GM19025 (cell line): ENCODE results near the gene SCTR.

Experiments used
- ATAC-seq: cut with Tn5 transposase; IDR thresholded peaks from one replicate; pipeline ENCODE4 v1.9.1; 2021; ENCODE audit warnings: mild to moderate bottlenecking, low read depth, moderate library complexity; ENCODE audit not compliant: unreplicated experiment

Gene SCTR

DNA sequence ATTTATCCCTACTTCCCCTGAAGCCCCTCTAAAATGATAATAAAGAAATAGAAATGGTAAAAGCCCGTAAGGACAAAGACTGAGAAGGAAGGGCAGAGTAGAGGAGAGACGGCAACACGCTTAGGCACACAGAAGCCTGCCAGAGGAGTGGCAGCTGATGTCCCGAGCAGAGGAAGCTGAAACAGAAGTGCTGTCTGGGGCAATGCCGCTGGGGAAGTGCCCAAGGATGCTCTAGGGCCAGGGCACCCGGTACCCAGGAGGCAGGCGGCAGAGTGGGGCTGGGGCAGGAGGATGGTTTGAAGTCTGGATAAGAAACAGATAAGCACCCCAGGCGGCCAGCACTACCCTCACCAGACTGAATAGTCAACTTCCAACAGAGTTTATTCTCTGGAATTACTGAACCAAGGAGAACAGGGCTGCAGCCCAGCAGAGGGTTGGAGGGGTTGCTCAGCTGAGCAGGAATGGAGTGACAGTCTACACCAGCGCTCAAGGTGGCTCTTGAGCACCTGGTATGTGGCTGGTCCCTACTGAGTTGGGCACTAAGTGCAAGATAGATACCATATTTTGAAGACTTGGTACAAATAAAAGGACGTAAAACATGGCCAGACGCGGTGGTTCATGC lies 70.2 kb downstream of the SCTR start:
- ATAC-seq = no peak

DNA sequence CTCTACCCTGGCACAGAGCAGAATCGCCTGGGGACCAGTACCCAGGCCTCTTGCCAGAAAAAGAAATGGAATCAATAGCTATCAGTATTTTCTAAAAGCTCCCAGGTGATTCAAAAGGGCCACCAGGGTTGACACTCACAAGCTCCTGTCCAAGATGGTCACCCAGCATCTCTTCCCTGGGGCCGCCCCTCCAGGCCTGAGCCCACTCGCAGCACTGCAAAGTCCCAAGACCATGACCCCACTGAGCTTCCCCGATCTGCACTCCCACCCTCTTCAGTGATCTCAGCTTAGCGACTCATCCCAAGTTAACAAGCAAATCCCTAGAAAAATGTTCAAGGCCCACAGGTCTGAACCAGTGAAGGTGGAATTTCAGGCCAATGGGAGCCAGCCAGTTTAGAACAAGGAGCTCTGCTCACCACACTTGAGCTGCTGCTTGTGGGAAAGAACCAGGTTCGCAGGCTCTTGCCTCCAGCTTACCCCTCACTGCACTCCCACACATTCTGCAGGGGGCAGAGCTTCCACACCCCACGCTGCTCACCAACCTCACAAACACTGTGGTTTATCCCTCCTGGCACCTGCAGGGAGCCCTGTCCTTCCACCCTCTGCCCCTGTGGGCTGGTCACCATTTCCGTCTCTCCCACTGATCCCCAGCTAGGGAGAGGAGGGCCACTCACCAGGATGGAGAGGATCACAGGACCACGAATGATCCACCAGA lies 72.8 kb downstream of the SCTR start:
- no peak for ATAC-seq

DNA sequence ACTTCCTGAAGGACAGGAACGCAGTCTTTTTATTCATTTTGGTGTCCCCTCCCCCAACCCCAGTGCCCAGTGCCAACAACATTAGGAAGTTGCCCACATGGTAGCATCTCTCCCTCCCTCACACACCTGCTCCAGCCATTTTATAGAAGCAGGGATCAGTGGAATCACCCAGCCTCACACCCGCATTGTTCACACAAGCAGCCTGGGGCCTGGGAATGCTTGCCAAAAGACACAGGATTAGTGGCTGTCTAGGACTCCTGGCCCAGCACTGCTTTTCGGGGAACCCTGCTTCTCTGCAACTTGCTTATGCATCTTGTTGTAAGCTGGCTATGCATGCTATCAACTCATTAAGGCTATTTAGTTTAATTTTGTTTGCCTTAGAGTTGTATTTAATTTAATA lies 74.8 kb downstream of the SCTR start:
- ATAC-seq = no peak

DNA sequence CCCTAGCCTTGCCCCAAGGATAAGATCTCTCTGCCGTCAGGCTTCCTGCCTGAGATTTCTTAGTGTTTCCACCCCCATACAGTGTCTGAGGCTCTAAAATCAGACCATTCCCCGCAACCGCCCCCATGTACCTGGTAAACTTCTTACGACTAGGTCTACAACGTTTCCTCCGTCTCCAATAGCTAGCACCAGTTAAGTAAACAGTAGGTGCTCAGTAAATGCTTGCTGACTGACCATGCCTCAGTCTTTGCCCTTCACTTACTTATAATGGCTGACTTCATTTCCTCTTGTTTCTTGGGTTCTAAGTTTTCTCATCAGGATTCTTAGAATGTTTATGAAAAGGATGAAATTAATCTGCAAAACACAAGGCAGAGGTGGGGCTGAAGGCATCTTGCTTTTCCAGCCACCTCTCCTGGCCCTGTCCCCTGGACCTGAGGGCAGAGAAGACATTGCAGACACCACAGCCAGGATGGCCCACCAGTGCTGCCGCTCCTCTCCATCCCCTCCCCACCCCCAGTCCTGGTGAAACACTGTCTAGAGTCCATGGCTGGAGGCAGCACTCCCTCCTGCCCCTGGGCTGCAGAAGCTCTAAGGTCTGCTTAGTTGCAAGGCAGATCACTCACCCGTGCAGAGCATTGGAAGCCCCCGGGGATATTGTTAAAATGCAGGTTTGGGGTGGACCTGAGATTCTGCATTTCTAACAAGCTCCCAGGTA lies 75.7 kb downstream of the SCTR start:
- ATAC-seq = no peak

DNA sequence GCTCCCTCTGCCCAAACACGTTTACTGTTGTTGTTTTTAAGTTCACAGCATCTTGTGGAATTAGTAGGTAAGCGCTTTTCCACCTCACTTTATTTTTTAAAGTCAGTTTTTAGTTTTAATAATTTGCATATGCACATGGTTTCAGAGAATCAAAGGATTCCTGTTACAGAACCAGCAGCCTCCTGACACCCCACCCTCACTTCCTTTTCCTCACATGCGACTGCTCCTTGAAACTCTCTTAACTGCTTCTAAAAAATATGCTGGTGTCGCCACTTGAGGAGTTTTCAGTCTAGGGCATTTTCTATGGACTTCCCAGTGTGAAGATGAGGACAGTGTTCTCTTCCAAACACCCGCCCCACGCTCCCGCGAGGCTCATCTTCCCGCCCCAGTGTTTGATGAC lies 78.2 kb downstream of the SCTR start:
- no peak for ATAC-seq

DNA sequence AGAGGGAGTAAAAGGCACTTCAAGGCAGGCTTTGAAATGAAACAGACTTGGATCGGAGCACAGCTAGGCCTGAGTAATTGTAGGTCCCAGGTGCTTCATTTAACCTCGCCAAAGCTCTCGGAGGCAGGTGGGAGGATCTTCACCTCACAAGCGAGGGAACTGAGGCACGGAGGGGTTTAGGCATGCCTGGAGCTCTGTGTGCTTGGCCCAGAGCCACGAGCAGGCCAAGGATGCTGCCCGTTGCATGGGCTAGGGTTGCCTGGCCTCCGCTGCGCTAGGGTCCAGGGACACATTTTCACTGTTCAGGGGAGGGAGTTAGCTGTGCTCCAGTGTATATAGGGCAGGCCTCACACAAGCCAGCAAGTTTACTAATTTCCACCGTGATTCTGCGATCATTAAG lies 81.4 kb downstream of the SCTR start:
- ATAC-seq = no peak

DNA sequence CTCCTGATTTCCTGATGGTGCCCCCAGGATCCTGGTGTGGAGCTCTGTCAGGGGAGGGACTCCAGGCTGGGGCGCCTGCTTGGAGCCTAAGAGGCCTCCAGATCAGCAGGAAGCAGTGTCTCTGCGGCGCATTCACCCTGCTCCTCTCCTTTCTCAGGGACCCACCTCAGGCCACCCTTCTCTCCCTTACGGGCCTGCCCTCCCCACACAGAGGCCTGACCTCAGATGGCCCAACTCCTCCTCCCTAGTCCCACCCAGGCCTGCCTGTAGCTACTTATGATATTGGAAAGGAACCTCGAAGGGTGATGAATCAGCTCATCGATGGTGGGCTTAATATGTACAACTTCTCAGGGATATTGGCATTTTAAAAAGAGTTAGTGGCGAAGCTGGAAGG lies 82.1 kb downstream of the SCTR start:
- ATAC-seq = no peak

DNA sequence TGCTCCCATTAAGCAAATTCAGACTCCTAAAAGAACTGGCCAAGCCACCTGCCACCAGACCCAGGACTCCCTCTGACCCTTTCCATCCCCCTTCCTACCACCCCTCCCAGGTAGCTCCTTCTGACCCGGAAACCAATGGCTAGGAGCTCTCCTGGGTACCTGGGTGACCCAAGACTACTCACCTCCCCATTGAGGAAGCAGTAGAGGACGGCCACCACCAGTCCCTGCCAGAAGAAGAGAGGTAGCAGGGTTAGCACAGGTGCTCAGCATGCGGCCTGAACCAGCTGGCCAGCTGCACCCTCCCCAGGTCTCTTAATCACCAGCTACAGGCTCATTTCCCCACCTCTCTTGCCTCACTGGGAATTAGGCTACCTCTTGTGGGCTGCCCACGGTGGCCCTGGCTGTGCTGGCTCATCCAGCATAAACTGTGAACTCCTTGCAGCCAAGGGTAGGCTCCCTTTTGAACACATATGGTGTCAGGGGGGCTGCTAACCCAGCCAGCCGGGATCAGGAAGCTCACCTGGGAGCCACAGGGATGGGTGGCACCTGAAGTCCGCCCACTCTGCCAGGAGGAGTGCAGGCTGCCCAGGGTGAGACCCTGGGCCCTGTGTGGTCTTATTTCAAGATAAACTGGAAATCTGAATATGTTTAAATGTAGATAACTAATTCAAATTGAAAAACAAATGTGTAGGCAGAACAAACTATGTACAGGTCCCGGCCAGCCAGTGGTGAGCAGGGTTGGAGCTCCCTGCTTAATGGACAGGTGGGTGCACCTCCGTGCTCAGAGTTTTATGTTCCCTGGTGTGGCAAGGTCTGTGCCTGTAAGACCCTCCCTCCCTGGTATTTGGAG lies 82.7 kb downstream of the SCTR start:
- ATAC-seq = no peak

DNA sequence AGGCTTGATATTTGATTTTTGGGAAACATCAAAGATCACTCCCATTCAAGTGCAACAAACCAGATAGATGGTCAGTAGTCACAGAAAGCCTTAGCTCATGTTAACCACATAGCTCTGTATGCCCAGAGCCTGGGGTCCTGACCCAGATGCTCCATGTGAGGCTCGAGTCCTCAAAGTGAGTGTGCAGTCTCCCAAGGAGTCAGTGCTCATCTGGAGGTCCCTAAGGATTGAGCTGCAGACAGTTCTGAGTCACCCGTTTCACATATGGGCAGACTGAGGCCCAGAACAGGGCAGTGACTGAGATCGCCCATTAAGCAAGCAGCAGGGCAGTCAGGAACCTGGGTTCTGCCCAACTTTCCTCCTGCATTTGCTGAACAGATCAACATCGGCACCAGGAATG lies 83.4 kb downstream of the SCTR start:
- no peak for ATAC-seq

DNA sequence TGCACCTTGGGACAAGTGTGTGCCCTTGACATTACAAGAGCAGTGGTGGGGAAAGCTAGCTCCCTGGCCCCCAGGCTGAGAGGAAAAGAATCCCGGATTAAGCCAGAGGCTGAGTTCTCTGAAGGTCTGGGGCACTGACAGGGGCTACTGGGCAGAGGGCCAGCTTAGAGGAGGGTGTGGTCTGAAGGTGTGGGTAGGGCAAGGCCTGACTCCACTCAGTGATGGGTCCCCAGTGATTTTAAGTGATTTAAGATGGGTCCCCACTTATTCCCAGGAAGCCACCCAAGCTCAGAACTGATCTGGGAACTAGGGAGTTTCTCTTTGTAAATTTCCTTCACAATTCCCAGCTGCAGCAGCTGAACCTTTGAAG lies 83.8 kb downstream of the SCTR start:
- ATAC-seq = no peak

DNA sequence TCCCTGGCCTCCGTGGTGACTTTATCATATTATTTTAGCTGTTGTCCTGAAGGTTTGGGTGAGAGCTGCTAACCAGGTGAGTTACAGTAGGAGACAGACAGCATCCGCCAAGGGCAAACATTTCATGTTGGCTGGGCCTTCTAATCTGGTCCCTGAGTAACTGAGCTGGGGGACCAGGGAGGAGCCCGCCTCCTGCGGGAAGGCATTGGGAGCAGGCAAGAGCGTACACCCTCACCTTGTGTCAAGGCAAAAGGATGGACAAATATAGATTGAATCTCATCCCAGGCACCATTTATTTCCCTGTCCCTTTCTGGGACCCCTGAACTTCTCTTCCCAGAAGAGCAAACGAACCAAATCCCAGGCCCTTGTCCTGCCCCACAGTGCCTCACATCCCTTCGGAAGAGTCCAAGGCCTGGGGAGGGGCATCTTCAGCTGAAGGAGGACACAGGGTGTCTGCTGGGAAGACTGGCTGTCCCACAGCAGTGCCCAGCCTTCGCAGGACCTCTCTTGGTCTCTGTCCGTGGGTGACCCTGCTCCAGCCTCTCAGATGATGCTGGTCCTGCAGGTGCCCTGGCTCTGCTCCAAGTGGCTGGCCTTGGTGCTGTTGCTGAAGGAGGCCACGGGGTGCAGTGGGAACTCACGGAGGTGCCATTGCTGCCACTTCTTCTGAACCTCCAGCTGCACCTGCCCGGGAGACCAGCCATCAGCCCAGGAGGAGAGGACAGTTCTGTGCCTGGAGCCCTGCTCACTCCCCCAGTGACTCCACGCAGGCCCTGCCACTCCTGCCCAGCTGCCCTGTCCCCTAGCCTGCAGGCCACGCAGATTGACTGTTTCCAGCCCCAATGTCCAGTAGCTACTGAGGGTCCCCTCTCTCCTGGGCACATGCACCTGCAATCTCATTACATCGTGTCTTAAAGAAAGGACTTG lies 84.4 kb downstream of the SCTR start:
- no peak for ATAC-seq

DNA sequence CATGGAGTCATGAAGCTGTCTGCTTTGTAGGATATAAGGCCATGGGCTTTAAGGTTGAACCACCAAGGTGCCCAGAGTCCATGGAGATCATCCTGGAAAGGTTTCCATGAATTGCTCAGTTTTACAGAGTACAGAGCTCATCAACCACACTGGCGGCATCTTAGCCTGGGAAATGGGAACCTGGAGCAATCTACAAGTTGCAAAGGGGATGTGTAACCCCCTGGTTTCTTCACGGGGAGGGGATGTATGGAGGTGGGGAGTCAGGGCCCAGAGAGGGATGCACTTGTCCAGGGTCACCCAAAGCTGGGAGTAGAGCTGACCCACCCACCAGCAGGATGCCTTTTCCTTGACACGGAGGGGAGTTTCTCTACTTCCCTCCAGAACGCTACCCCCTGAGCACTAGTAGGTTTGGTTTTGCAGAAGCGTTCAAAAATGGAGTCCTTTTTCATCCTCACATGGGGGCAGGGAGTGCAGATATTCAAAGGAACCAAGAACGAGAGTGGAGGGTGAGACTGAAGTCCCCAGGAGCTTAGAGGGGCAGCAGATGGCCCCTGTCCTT lies 85.5 kb downstream of the SCTR start:
- no peak for ATAC-seq

DNA sequence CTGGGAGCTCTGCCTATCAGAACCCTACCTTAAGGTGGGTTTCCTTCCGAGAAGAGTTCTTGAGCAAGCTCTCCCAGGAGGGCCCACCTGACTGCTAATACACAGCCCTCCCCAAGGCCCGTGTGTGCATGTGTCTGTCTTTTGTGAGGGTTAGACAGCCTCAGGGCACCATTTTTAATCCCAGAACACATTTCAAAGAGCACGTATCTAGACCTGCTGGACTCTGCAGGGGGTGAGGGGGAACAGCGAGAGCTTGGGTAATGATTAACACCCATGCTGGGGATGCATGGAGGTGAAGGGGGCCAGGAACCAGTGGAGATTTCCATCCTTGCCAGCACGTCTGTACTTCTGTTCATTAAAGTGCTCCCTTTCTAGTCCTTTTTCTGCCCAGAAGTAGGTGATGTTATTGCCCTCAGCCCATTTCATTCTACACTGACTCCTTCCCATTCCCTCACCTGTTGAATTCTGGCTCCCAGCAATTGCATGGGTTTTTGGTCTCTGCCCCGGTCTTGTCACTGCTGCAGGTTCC lies 86.1 kb downstream of the SCTR start:
- ATAC-seq = no peak

DNA sequence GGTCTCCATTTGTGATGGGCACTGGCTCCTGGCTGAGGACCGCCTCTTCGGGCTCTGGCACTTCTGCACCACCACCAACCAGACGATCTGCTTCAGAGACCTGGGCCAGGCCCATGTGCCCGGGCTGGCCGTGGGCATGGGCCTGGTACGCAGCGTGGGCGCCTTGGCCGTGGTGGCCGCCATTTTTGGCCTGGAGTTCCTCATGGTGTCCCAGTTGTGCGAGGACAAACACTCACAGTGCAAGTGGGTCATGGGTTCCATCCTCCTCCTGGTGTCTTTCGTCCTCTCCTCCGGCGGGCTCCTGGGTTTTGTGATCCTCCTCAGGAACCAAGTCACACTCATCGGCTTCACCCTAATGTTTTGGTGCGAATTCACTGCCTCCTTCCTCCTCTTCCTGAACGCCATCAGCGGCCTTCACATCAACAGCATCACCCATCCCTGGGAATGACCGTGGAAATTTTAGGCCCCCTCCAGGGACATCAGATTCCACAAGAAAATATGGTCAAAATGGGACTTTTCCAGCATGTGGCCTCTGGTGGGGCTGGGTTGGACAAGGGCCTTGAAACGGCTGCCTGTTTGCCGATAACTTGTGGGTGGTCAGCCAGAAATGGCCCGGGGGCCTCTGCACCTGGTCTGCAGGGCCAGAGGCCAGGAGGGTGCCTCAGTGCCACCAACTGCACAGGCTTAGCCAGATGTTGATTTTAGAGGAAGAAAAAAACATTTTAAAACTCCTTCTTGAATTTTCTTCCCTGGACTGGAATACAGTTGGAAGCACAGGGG lies 87.1 kb downstream of the SCTR start:
- no peak for ATAC-seq

DNA sequence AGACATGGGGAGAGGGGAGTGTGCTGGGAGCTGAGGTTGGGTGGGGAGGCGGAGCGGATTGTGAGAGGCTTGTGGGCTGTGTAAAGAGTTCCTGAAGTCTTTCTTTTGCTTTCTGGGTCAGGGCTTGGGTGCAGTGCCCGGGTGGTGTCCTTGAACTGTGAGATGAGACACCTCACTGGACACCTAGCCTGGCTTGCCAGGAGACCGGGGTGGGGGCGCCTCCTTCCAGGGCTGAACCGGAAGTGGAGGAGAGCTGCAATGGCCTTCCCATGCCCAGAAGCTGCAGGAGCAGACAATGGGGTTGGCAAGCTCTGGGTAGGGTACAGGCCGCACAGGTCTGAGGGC lies 88.4 kb downstream of the SCTR start:
- ATAC-seq = no peak

DNA sequence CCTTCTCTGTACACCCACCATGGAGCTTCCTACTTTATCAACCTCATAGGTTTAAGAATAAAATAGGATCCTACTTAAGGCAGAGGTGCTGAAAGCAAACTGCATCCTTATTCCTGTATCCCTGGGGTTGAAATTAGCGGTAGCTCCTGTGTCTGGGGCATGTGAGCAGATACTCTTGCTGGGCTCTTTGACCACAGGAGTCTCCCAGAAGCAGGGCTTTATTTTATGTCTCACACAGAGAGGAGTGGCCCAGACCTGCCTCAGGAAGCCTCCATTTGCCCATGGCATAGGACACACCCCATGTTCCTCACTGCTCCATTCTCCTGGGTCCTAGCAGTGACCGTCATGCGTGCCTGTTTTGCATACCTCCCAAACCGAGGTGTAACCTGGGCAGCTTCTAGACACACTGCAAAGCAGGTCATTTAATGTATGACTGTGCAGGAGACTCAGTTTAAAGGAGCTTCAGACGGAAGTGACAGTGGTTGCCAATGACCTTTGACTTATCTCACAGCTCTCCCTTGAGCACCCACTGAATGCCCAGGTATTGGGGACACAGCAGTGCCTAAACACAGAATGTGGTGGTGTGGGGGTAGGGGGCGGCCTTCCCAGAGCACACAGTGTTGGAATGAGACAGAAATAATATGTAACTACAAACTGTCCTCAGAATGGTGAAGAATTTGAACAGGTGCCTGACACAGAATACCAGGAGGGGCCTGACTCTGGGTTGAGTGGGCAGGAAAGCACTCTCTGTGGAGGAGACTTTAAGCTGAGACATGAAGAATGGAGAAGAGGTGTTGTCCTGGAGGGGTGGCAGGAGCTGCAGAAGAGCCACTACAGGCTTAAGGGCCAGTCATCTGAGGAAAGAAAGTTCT lies 89.0 kb downstream of the SCTR start:
- no peak for ATAC-seq

DNA sequence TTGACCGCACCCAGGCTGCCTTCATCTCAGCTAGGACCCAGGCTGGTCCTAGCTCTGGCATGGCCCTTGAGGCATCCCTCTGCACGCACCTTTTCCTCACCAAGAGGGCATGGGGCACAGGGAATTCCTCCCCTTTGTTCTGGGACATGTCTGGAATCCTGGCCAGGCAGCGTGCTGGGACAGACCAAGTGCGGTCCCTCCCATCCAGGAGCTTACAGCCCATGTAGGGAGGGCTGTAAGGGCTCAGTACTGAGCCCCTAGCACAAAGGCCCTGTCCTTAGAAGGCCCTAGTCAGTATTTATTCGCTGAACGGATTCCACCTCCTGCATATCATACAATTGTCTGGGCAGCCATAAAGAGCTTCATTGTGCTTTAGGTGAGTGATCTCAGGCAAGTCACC lies 89.6 kb downstream of the SCTR start:
- ATAC-seq = no peak
